A549 (cell line): ENCODE data around the gene EYA2.

Experiments
- CEBPB ChIP-seq, 2 experiments: fragments of >200 bp in 1 of 2; sonication (Bioruptor Twin) in 1 of 2; formaldehyde crosslinking in 1 of 2; IDR thresholded peaks; 2 replicates each; pipeline ENCODE4 v1.6.1; 2012 to 2016
- EP300 ChIP-seq, 2 experiments: fragments of >200 bp; sonication (Bioruptor Twin); formaldehyde crosslinking; IDR thresholded peaks; 2 replicates in 1 of 2; 3 replicates in 1 of 2; pipeline ENCODE4 v1.6.1; 2016 to 2017
- MYC ChIP-seq: IDR thresholded peaks from 2 replicates; pipeline ENCODE4 v1.6.1; 2012; ENCODE audit warnings: mild to moderate bottlenecking, inconsistent platforms, low read length, improper control_type of control experiment, borderline replicate concordance
- PBX3 ChIP-seq: IDR thresholded peaks from 2 replicates; pipeline ENCODE4 v1.6.1; 2012
- PHF8 ChIP-seq: fragments of 200-600 bp; sonication (generic); IDR thresholded peaks from 2 replicates; pipeline ENCODE4 v1.6.1; 2016; ENCODE audit warnings: low read depth, mild to moderate bottlenecking, antibody characterized with exemption, moderate library complexity, borderline replicate concordance
- POLR2A ChIP-seq: IDR thresholded peaks from 2 replicates; pipeline ENCODE4 v1.6.1; 2012; ENCODE audit warnings: mild to moderate bottlenecking, low read length
- POLR2AphosphoS2 ChIP-seq: conservative IDR thresholded peaks from 2 replicates; pipeline ENCODE4 v1.6.1; 2012; ENCODE audit warnings: low read length, improper control_type of control experiment, inconsistent platforms
- RAD21 ChIP-seq, 2 experiments: fragments of >200 bp in 1 of 2; sonication (Bioruptor Twin) in 1 of 2; formaldehyde crosslinking in 1 of 2; IDR thresholded peaks in 1 of 2; conservative IDR thresholded peaks in 1 of 2; 2 replicates in 1 of 2; 3 replicates in 1 of 2; pipeline ENCODE4 v1.6.1; 2012 to 2018; ENCODE audit warnings: inconsistent platforms in 1 of 2
- RCOR1 ChIP-seq: fragments of 150-350 bp; IDR thresholded peaks from 2 replicates; pipeline ENCODE4 v1.6.1; 2014; ENCODE audit warnings: antibody characterized with exemption, low read length, low read depth
- REST ChIP-seq: fragments of 200-600 bp; sonication (generic); IDR thresholded peaks from 2 replicates; pipeline ENCODE4 v1.6.1; 2016; ENCODE audit warnings: antibody characterized with exemption, mild to moderate bottlenecking, moderate library complexity
- SMC3 ChIP-seq: fragments of >200 bp; sonication (Bioruptor Twin); formaldehyde crosslinking; IDR thresholded peaks from 3 replicates; pipeline ENCODE4 v1.6.1; 2018; ENCODE audit warnings: inconsistent platforms
- TF ChIP-seq, protein P1 (sequence below): fragments of >200 bp; sonication (Bioruptor Twin); formaldehyde crosslinking; IDR thresholded peaks from 3 replicates; pipeline ENCODE4 v1.5.1; 2016
- TF ChIP-seq, protein P2 (sequence below): fragments of 150-350 bp; IDR thresholded peaks from 2 replicates; pipeline ENCODE4 v1.6.1; 2014; ENCODE audit warnings: low read depth, mild to moderate bottlenecking, low read length
- TF ChIP-seq, protein P3 (sequence below): fragments of 450-650 bp; IDR thresholded peaks from 2 replicates; pipeline ENCODE4 v1.6.1; 2014; ENCODE audit warnings: antibody characterized with exemption

DNA sequence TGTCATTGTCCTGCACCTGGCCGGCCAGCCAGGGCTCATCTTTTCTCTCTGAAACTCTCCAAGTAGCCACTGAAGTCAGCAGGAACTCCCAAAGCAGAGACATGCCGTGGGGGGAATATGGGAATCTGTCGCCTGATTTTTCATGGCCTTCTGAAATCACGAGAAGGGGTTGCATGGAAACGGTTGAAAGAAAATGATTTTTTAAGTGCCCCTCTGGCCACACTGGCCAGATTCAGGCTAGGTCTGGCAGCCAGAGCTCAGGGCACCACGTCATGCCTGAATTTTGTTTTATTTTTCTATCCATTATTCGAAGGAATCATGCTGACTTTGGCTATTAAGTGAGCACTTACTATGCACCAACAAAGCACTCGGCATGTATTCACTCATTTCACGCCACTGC lies 65.2 kb downstream of the EYA2 start:
- TF ChIP-seq POLR2AphosphoS2: no peak
- no peak for TF ChIP-seq EP300 (IDR thresholded peaks at IDR 0.05)
- no peak for TF ChIP-seq POLR2A
- no peak for TF ChIP-seq MYC
- TF ChIP-seq, protein P1, sequence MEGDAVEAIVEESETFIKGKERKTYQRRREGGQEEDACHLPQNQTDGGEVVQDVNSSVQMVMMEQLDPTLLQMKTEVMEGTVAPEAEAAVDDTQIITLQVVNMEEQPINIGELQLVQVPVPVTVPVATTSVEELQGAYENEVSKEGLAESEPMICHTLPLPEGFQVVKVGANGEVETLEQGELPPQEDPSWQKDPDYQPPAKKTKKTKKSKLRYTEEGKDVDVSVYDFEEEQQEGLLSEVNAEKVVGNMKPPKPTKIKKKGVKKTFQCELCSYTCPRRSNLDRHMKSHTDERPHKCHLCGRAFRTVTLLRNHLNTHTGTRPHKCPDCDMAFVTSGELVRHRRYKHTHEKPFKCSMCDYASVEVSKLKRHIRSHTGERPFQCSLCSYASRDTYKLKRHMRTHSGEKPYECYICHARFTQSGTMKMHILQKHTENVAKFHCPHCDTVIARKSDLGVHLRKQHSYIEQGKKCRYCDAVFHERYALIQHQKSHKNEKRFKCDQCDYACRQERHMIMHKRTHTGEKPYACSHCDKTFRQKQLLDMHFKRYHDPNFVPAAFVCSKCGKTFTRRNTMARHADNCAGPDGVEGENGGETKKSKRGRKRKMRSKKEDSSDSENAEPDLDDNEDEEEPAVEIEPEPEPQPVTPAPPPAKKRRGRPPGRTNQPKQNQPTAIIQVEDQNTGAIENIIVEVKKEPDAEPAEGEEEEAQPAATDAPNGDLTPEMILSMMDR: no peak
- no peak for TF ChIP-seq CEBPB (IDR thresholded peaks at IDR 0.05)
- TF ChIP-seq, protein P2, sequence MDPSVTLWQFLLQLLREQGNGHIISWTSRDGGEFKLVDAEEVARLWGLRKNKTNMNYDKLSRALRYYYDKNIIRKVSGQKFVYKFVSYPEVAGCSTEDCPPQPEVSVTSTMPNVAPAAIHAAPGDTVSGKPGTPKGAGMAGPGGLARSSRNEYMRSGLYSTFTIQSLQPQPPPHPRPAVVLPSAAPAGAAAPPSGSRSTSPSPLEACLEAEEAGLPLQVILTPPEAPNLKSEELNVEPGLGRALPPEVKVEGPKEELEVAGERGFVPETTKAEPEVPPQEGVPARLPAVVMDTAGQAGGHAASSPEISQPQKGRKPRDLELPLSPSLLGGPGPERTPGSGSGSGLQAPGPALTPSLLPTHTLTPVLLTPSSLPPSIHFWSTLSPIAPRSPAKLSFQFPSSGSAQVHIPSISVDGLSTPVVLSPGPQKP: no peak
- TF ChIP-seq REST: no peak
- no peak for TF ChIP-seq RAD21 (conservative IDR thresholded peaks at IDR 0.05 in 1 of 2, IDR thresholded peaks at IDR 0.05 in 1 of 2)
- TF ChIP-seq SMC3: no peak
- TF ChIP-seq, protein P3, sequence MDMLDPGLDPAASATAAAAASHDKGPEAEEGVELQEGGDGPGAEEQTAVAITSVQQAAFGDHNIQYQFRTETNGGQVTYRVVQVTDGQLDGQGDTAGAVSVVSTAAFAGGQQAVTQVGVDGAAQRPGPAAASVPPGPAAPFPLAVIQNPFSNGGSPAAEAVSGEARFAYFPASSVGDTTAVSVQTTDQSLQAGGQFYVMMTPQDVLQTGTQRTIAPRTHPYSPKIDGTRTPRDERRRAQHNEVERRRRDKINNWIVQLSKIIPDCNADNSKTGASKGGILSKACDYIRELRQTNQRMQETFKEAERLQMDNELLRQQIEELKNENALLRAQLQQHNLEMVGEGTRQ: no peak
- TF ChIP-seq PBX3: no peak
- no peak for TF ChIP-seq PHF8
- TF ChIP-seq RCOR1: no peak
